HEK293T (cell line): Measurements from ENCODE around the gene PNKD.

Experiments
- CTCF ChIA-PET: fragments of 350-600 bp; formaldehyde crosslinking; extraction: SDS; loops from one replicate; lab custom pipeline; 2021; ENCODE audit warnings: antibody characterized with exemption, inconsistent platforms; lab: Yijun Ruan, JAX
- POLR2A ChIA-PET: fragments of 350-600 bp; formaldehyde crosslinking; extraction: SDS; loops from one replicate; lab custom pipeline; 2020; ENCODE audit warnings: antibody characterized with exemption, inconsistent platforms; lab: Yijun Ruan, JAX
- DNase-seq: peaks from one replicate; pipeline ENCODE4 v3.0.0; 2012; ENCODE audit warnings: mixed read lengths; ENCODE audit errors: extremely low spot score
- ARNT ChIP-seq: fragments of 450-650 bp; IDR thresholded peaks from 2 replicates; pipeline ENCODE4 v1.6.1; 2017; ENCODE audit warnings: mild to moderate bottlenecking
- BHLHE40 ChIP-seq: fragments of 450-650 bp; IDR thresholded peaks from 2 replicates; pipeline ENCODE4 v1.6.1; 2016; ENCODE audit warnings: mild to moderate bottlenecking, moderate library complexity, borderline replicate concordance
- CTBP1 ChIP-seq: fragments of 450-650 bp; IDR thresholded peaks from 2 replicates; pipeline ENCODE4 v1.6.1; 2016; ENCODE audit warnings: borderline replicate concordance
- ELF4 ChIP-seq: fragments of 450-650 bp; IDR thresholded peaks from 2 replicates; pipeline ENCODE4 v1.6.1; 2017; ENCODE audit warnings: antibody characterized with exemption
- FOXA1 ChIP-seq: fragments of 450-650 bp; IDR thresholded peaks from 2 replicates; pipeline ENCODE4 v1.6.1; 2016; ENCODE audit warnings: mild to moderate bottlenecking
- FOXK2 ChIP-seq: fragments of 450-650 bp; IDR thresholded peaks from 2 replicates; pipeline ENCODE4 v1.6.1; 2016; ENCODE audit warnings: mild to moderate bottlenecking
- FOXM1 ChIP-seq: fragments of 450-650 bp; IDR thresholded peaks from 2 replicates; pipeline ENCODE4 v1.6.1; 2017; ENCODE audit warnings: mild to moderate bottlenecking, borderline replicate concordance
- HDGF ChIP-seq: fragments of 450-650 bp; IDR thresholded peaks from 2 replicates; pipeline ENCODE4 v1.6.1; 2017; ENCODE audit warnings: antibody characterized with exemption, borderline replicate concordance
- L3MBTL2 ChIP-seq: fragments of 450-650 bp; conservative IDR thresholded peaks from 2 replicates; pipeline ENCODE4 v1.6.1; 2016; ENCODE audit warnings: mild to moderate bottlenecking
- LEF1 ChIP-seq: fragments of 450-650 bp; IDR thresholded peaks from 2 replicates; pipeline ENCODE4 v1.6.1; 2017; ENCODE audit warnings: mild to moderate bottlenecking, borderline replicate concordance
- NFRKB ChIP-seq: fragments of 450-650 bp; IDR thresholded peaks from 2 replicates; pipeline ENCODE4 v1.6.1; 2016; ENCODE audit warnings: mild to moderate bottlenecking, moderate library complexity
- PKNOX1 ChIP-seq: fragments of 450-650 bp; IDR thresholded peaks from 2 replicates; pipeline ENCODE4 v1.6.1; 2016
- SP1 ChIP-seq: fragments of 450-650 bp; IDR thresholded peaks from 2 replicates; pipeline ENCODE4 v1.6.1; 2017
- SUZ12 ChIP-seq: fragments of 450-650 bp; IDR thresholded peaks from 2 replicates; pipeline ENCODE4 v1.6.1; 2016; ENCODE audit warnings: mild to moderate bottlenecking
- TARDBP ChIP-seq: fragments of 450-650 bp; IDR thresholded peaks from 2 replicates; pipeline ENCODE4 v1.6.1; 2016
- ZNF384 ChIP-seq: fragments of 450-650 bp; IDR thresholded peaks from 2 replicates; pipeline ENCODE4 v1.6.1; 2016

The PNKD gene

GRCh38 chr2:218317303-218317630, 46.9 kb downstream of the PNKD start:
- TF ChIP-seq CTBP1 (no peak), FOXK2 (no peak), FOXM1 (no peak), BHLHE40 (no peak), ELF4 (no peak), FOXA1 (no peak), SP1 (no peak), TARDBP (no peak), ARNT (no peak), PKNOX1 (no peak), HDGF (no peak), NFRKB (no peak)
- ChIA-PET POLR2A (no interaction called here), CTCF (no interaction called here)
- DNase-seq = no peak

- ChIA-PET POLR2A (no interaction called here), CTCF (no interaction called here)
- TF ChIP-seq ARNT (no peak), BHLHE40 (no peak), TARDBP (no peak), SUZ12 (no peak), FOXM1 (no peak), SP1 (no peak), PKNOX1 (no peak), ELF4 (no peak), L3MBTL2 (no peak), CTBP1 (no peak)
- no peak for DNase-seq
Observed at GRCh38 chr2:218317835-218318234, 47.5 kb downstream of the PNKD start.

- POLR2A ChIA-PET = no interaction called here
- no peak for DNase-seq
- CTCF ChIA-PET = no interaction called here
- TF ChIP-seq FOXK2 = no peak
- no peak for TF ChIP-seq ARNT
- no peak for TF ChIP-seq SUZ12
- no peak for TF ChIP-seq TARDBP
- TF ChIP-seq NFRKB = no peak
- no peak for TF ChIP-seq FOXM1
- TF ChIP-seq ZNF384 = no peak
Observed at GRCh38 chr2:218318241-218318640, 47.9 kb downstream of the PNKD start.

GRCh38 chr2:218319813-218320365, 49.6 kb downstream of the PNKD start:
- CTCF ChIA-PET = interaction anchor here (1.2 kb wide), 1 partner anchor 18 kb away, joined by 4 read pairs; no protein-coding TSS in a partner anchor
- DNase-seq = no peak
- POLR2A ChIA-PET = no interaction called here
- TF ChIP-seq PKNOX1 (no peak), SUZ12 (no peak), SP1 (no peak), CTBP1 (no peak), FOXA1 (no peak), ARNT (no peak), HDGF (no peak), ZNF384 (no peak), TARDBP (no peak), ELF4 (no peak), LEF1 (no peak), BHLHE40 (no peak), L3MBTL2 (no peak), FOXK2 (no peak), NFRKB (no peak), FOXM1 (no peak)

GRCh38 chr2:218320704-218321336, 50.5 kb downstream of the PNKD start:
- no peak for DNase-seq
- ChIA-PET CTCF (interaction anchor here (1.2 kb wide), 1 partner anchor 19 kb away, joined by 4 read pairs; no protein-coding TSS in a partner anchor), POLR2A (no interaction called here)
- no peak for TF ChIP-seq FOXA1
- no peak for TF ChIP-seq BHLHE40
- TF ChIP-seq L3MBTL2 = no peak
- no peak for TF ChIP-seq LEF1
- no peak for TF ChIP-seq FOXK2
- no peak for TF ChIP-seq NFRKB

- ChIA-PET POLR2A (interaction anchor here (0.5 to 1.5 kb wide), 3 partner anchors 8 to 62 kb away, joined by 3 to 5 read pairs (median 3); no protein-coding TSS in a partner anchor), CTCF (interaction anchor here (0.6 kb wide), 1 partner anchor 24 kb away, joined by 4 read pairs; no protein-coding TSS in a partner anchor)
- peak; percentile 86 for DNase-seq
- no peak for TF ChIP-seq TARDBP
- TF ChIP-seq PKNOX1 = peak; percentile 41; the same call in 1 of the 2 replicates
Observed at GRCh38 chr2:218322768-218323525, 52.6 kb downstream of the PNKD start.
